Endometrium (tissue), 2 donors: ENCODE results near the gene PHACTR1.

ENCODE experiments used
- FAIRE-seq: peaks from 2 replicates; lab custom pipeline; 2012; peaks lifted over from hg19 to GRCh38; lab: Jason Lieb, UNC
- donor health status: control.
- donor health status: control.

PHACTR1 gene

DNA sequence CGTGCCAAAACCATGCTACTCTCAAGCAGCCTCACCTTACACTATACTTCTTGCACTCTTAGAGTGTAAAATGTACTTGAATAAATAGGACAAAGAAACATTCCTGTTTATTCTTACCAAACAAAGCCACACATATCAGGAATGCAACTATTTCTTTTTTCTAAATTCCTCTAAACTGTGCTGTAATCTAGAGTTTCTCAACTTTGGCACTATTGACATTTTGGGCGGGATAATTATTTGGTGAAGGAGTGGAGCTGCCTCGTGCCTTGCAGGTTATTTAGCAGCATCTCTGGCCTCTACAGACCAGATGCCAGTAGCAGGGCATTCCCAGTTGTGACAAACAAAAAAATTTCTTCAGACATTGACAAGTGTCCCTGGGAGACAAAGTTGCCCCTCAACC, 86.9 kb downstream of the PHACTR1 start:
- no peak for FAIRE-seq

GRCh38 chr6:12804952-12805645, 88.5 kb downstream of the PHACTR1 start:
- FAIRE-seq, result no peak

- no peak for FAIRE-seq
Observed at GRCh38 chr6:12806136-12806535, 89.6 kb downstream of the PHACTR1 start.

GRCh38 chr6:12806796-12807195, 90.2 kb downstream of the PHACTR1 start:
- no peak for FAIRE-seq

GRCh38 chr6:12811519-12811918, 95.0 kb downstream of the PHACTR1 start:
- no peak for FAIRE-seq

DNA sequence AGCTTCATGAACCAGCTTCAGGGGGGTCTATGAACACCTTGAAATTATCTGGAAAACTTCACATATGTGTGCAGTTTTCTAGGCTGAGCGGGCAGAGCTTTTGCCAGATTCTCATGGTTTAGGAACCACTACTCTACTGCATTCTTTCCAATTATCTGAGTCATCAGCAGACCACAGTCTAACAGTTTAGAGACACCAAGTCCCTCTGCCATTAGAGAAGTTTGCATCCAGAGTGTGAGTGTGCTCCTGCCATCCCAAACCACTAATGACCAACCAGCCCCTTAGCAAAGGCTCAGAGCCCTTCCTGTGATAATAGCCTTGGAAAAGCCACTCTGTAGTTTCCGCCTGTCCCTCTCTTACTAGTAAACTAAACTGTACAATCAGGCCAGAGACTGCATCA, 96.8 kb downstream of the PHACTR1 start:
- no peak for FAIRE-seq

GRCh38 chr6:12814015-12814414, 97.4 kb downstream of the PHACTR1 start:
- FAIRE-seq, result no peak

DNA sequence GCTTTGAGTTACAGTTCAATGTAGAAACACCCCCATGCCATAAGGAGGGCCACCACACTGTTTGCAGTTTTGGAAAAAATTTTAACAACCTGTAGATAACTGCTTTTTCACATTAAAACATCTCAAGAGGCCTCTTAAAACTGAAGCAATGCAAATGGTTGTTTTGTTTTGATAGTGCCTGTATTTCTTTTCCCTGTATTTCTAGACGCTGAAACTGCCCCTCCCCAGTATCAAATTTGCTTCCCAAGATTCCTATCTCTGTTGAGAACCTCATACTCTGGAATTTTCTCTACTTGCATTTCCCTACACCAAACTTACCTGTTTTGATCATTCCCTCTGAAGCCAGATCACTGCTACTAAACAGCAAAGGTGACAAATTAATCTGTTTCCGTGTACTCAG, 98.5 kb downstream of the PHACTR1 start:
- FAIRE-seq, result no peak

- no peak for FAIRE-seq
Observed at GRCh38 chr6:12815884-12816600, 99.5 kb downstream of the PHACTR1 start.

- FAIRE-seq, result no peak
Observed at GRCh38 chr6:12818324-12818723, 101.8 kb downstream of the PHACTR1 start.

- FAIRE-seq, result no peak
Observed at GRCh38 chr6:12823847-12824246, 107.3 kb downstream of the PHACTR1 start.

DNA sequence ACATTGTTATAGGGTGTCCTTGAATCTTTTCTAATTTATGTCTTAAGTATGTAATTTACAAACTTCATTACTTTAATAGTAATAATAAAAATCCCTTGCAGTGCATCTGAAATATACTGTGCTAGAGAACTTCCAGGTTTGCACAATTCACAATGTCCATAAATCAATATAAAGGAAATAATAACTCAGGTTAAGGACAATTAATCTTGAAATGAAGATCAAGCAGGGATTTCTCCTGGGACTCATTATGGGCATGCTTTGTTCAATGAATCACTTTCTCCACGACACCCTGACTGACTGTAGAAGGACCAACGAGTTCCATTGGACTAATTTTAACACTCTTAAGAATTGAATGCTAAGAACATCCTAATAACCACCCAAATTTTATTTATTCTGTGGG, 110.0 kb downstream of the PHACTR1 start:
- no peak for FAIRE-seq

GRCh38 chr6:12827921-12828320, 111.4 kb downstream of the PHACTR1 start:
- FAIRE-seq, result no peak

DNA sequence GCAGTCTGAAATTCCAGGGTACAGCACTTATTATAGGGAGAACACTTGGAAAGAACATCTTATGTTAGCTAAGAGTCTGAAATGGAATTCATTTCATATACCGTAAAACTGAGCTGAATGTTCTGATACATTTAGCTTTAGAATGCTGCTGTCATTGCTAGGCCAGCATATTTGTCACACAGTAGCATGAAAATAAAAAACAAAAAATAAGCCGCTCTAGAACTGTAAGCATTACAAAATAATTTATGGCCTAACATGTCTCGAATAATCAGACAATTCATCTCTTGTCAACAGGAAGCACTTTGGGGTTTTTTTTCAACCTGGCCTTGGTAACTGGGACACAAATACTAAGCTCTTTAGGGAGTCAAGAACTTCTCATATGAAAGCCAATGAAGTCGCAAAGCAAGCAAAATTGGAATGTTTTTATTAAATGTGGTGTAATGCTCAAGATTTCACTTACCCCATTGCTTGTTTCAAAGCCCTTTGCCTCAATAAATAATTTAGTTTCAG, 115.7 kb downstream of the PHACTR1 start:
- no peak for FAIRE-seq

- no peak for FAIRE-seq
Observed at GRCh38 chr6:12836009-12836408, 119.4 kb downstream of the PHACTR1 start.

- no peak for FAIRE-seq
Observed at GRCh38 chr6:12841619-12842018, 125.1 kb downstream of the PHACTR1 start.

DNA sequence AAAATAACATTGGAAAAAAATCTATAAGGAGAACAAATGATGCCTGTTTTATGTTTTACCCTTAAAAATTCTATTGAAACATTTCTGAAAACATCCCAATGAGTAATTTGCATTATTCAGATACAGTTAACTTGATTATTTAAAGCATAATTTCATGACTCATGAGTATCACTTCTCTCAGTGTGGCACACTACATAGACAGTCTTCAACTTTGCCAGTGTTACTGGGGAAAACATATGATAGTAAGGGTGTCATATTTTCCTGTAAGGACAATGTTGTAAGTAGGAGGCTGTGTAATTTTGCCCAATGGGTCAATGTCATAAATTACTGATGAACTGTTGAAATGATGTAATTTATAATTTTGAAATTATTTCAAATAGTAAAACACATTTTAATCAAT, 125.5 kb downstream of the PHACTR1 start:
- FAIRE-seq, result no peak

GRCh38 chr6:12842658-12843057, 126.1 kb downstream of the PHACTR1 start:
- FAIRE-seq, result no peak

DNA sequence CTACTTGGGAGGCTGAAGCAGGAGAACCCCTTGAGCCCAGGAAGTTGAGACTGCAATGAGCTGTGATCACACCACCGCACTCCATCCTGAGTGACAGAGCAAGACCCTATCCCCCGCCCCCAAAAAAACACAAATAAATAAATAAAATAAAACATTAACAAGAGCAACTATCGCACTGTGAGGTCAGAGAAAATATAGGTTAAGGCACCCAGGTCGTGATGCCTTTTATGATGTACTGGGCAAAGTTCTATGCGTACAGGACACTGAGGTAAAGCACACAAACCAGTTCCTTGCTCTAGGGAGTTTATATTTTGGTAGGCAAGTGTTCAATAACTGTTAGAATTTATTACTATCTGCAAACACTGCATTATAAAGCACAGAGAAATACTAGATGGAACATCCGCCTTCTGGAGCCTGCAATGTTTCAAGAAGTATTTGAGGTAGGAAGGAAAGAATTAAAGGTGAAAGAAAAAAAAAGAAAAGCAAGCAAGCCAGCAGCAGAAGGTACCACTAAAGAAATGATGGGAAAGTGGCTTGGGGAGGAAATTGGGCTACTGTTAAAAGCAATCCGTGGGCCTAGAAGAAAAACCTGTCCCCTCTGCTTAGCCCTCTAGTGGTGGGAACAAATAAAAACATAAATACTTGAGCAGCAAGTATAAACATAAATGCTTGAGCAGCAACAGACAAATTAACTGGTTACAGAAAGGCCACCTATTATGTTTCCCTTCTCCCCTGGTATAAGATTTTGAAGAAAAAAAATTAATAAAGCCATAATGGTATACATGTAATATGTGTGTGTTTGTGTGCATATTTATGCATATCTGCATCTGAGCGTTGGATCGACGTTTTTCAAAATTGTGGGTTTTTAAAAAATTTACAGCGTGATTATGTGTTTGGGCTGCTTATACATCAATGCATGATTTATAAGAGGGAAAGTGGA, 128.0 kb downstream of the PHACTR1 start:
- peak; percentile 21 for FAIRE-seq

- no peak for FAIRE-seq
Observed at GRCh38 chr6:12845224-12846004, 128.8 kb downstream of the PHACTR1 start.

GRCh38 chr6:12848964-12849808, 132.6 kb downstream of the PHACTR1 start:
- FAIRE-seq, result no peak
